HCT116 (cell line): Measurements from ENCODE around the gene CDYL. TPM values are rescaled to one million over a fixed set of nuclear protein-coding genes. Genes with fewer than 3 reads are reported as not detected.

Experiments
- ATAC-seq: fragments of 200-7000 bp; cut with Tn5 transposase; 2 replicates; pipeline ENCODE4 v1.9.1; 2020; ENCODE audit warnings: mild to moderate bottlenecking, moderate library complexity
- BruUV-seq: library from RNA; stranded (reverse); fragments of 400-500 nt; replicated peaks from 2 replicates; lab custom pipeline; 2021; lab: Mats Ljungman, UMichigan
- CTCF ChIA-PET: fragments of 300-600 bp; sonication (Branson Sonifier 250); formaldehyde crosslinking; loops from one replicate; lab custom pipeline; 2021; ENCODE audit warnings: antibody characterized with exemption; lab: Charles Lee
- POLR2A ChIA-PET: fragments of 300-600, 350-600 bp; sonication (Branson Sonifier 250); formaldehyde crosslinking; loops from one replicate; lab custom pipeline; 2021; ENCODE audit warnings: antibody characterized with exemption; lab: Charles Lee
- RAD21 ChIA-PET, 2 experiments: fragments of 300-600 bp; sonication (Branson Sonifier 250); formaldehyde crosslinking; loops; one replicate each; lab custom pipeline; 2023; ENCODE audit warnings: low total read pairs in 2 of 2; ENCODE audit not compliant: uncharacterized antibody in 2 of 2, unreplicated experiment in 2 of 2, low non-redundant PET in 1 of 2; lab: Charles Lee
- DNase-seq: peaks from one replicate; pipeline ENCODE4 v3.0.0-alpha.2; 2010; ENCODE audit warnings: low read depth, low spot score
- H2AFZ ChIP-seq: fragments of 200-600 bp; shearing (Covaris generic), sonication (generic); 2 replicates; pipeline ENCODE4 v1.6.1; 2017; ENCODE audit warnings: low read depth, mixed run types, mixed read lengths, antibody characterized with exemption, low read length; ENCODE audit not compliant: poor library complexity, severe bottlenecking
- H3K27ac ChIP-seq: 2 replicates; pipeline ENCODE4 v1.5.1; 2012; ENCODE audit warnings: low read depth, low read length
- H3K27me3 ChIP-seq: fragments of 200-600 bp; sonication (generic); 2 replicates; pipeline ENCODE4 v1.6.1; 2016; ENCODE audit warnings: mixed run types, low read length, mixed read lengths; ENCODE audit not compliant: insufficient read depth
- H3K36me3 ChIP-seq, 2 experiments: fragments of 200-500 bp in 1 of 2; fragments of 200-600 bp in 1 of 2; sonication (Bioruptor generic) in 1 of 2; sonication (generic) in 1 of 2; 2 replicates each; pipeline versions ENCODE4 v1.5.1 to v1.6.1; 2014 to 2016; ENCODE audit warnings: low read length in 2 of 2, inconsistent platforms in 1 of 2, mixed read lengths in 1 of 2, mixed run types in 1 of 2; ENCODE audit not compliant: insufficient read depth in 2 of 2, control insufficient read depth in 1 of 2
- H3K4me1 ChIP-seq, 2 experiments: fragments of 200-600 bp in 1 of 2; sonication (generic) in 1 of 2; 2 replicates each; pipeline versions ENCODE4 v1.5.1 to v1.6.1; 2012 to 2017; ENCODE audit warnings: low read length in 2 of 2, inconsistent platforms in 1 of 2, mild to moderate bottlenecking in 1 of 2, mixed read lengths in 1 of 2, mixed run types in 1 of 2, moderate library complexity in 1 of 2; ENCODE audit not compliant: insufficient read depth in 2 of 2, control insufficient read depth in 1 of 2
- H3K4me2 ChIP-seq: fragments of 200-600 bp; sonication (generic); 2 replicates; pipeline ENCODE4 v1.6.1; 2017; ENCODE audit warnings: mixed run types, low read length, mixed read lengths
- H3K4me3 ChIP-seq, 2 experiments: fragments of 200-600 bp in 1 of 2; sonication (generic) in 1 of 2; replicated peaks in 1 of 2; 2 replicates each; pipeline ENCODE4 v1.5.1; 2011 to 2016; ENCODE audit warnings: low read length in 2 of 2, control low read depth in 1 of 2, low read depth in 1 of 2, mild to moderate bottlenecking in 1 of 2, mixed read lengths in 1 of 2, mixed run types in 1 of 2
- H3K79me2 ChIP-seq: fragments of 200-600 bp; sonication (generic); 2 replicates; pipeline ENCODE4 v1.6.1; 2017; ENCODE audit warnings: mild to moderate bottlenecking, mixed run types, low read length, moderate library complexity, mixed read lengths; ENCODE audit not compliant: insufficient read depth
- H3K9ac ChIP-seq: fragments of 200-600 bp; sonication (generic); 2 replicates; pipeline ENCODE4 v1.6.1; 2016; ENCODE audit warnings: low read length, mixed read lengths
- H3K9me2 ChIP-seq: fragments of 200-600 bp; sonication (generic), shearing (Covaris generic); 2 replicates; pipeline ENCODE4 v1.6.1; 2017; ENCODE audit warnings: mixed run types, mild to moderate bottlenecking, moderate library complexity; ENCODE audit not compliant: insufficient read depth
- H3K9me3 ChIP-seq, 2 experiments: fragments of 200-500 bp in 1 of 2; fragments of 200-600 bp in 1 of 2; sonication (Bioruptor generic) in 1 of 2; sonication (generic) in 1 of 2; 2 replicates each; pipeline ENCODE4 v1.6.1; 2014 to 2017; ENCODE audit warnings: low read length in 2 of 2, mixed read lengths in 2 of 2, inconsistent platforms in 1 of 2, low read depth in 1 of 2, mild to moderate bottlenecking in 1 of 2, mixed run types in 1 of 2, moderate library complexity in 1 of 2; ENCODE audit not compliant: control insufficient read depth in 1 of 2, insufficient read depth in 1 of 2
- H4K20me1 ChIP-seq: fragments of 200-600 bp; sonication (generic), shearing (Covaris generic); 2 replicates; pipeline ENCODE4 v1.6.1; 2017; ENCODE audit warnings: mixed run types, mild to moderate bottlenecking, moderate library complexity; ENCODE audit not compliant: insufficient read depth
- CBX3 ChIP-seq: IDR thresholded peaks from 2 replicates; pipeline ENCODE4 v1.6.1; 2012; ENCODE audit warnings: low read depth
- CEBPB ChIP-seq: IDR thresholded peaks from 2 replicates; pipeline ENCODE4 v1.6.1; 2012; ENCODE audit warnings: low read depth
- CTCF ChIP-seq, 3 experiments: fragments of 200-600 bp in 1 of 3; sonication (generic) in 1 of 3; IDR thresholded peaks in 2 of 3; conservative IDR thresholded peaks in 1 of 3; 2 replicates each; pipeline ENCODE4 v1.5.1; 2012 to 2017; ENCODE audit warnings: low read depth in 2 of 3, low read length in 2 of 3, antibody characterized with exemption in 1 of 3, borderline replicate concordance in 1 of 3, control low read depth in 1 of 3, mild to moderate bottlenecking in 1 of 3, mixed read lengths in 1 of 3, mixed run types in 1 of 3, moderate library complexity in 1 of 3; ENCODE audit not compliant: insufficient read depth in 1 of 3
- EGR1 ChIP-seq: IDR thresholded peaks from 2 replicates; pipeline ENCODE4 v1.6.1; 2012; ENCODE audit warnings: low read depth
- ELF1 ChIP-seq: IDR thresholded peaks from 2 replicates; pipeline ENCODE4 v1.6.1; 2012; ENCODE audit warnings: low read depth, borderline replicate concordance
- EZH2 ChIP-seq: fragments of 200-600 bp; sonication (generic); IDR thresholded peaks from 2 replicates; pipeline ENCODE4 v1.6.1; 2017; ENCODE audit warnings: antibody characterized with exemption, mixed run types
- FOSL1 ChIP-seq: IDR thresholded peaks from 2 replicates; pipeline ENCODE4 v1.6.1; 2012; ENCODE audit warnings: low read depth
- JUND ChIP-seq: IDR thresholded peaks from 2 replicates; pipeline ENCODE4 v1.6.1; 2012
- POLR2A ChIP-seq: IDR thresholded peaks from 2 replicates; pipeline ENCODE4 v1.7.0; 2011; ENCODE audit warnings: borderline replicate concordance; ENCODE audit not compliant: insufficient read depth, insufficient read length; ENCODE audit errors: extremely low read depth
- POLR2AphosphoS5 ChIP-seq: IDR thresholded peaks from 2 replicates; pipeline ENCODE4 v1.6.1; 2011; ENCODE audit warnings: mild to moderate bottlenecking, low read depth, low read length, moderate library complexity
- SP1 ChIP-seq: IDR thresholded peaks from 2 replicates; pipeline ENCODE4 v1.6.1; 2012; ENCODE audit warnings: low read depth
- SRF ChIP-seq: IDR thresholded peaks from 2 replicates; pipeline ENCODE4 v1.6.1; 2012; ENCODE audit warnings: low read depth
- TCF7L2 ChIP-seq: IDR thresholded peaks from 2 replicates; pipeline ENCODE4 v1.7.0; 2011; ENCODE audit warnings: borderline replicate concordance, inconsistent platforms; ENCODE audit not compliant: insufficient read depth, insufficient read length; ENCODE audit errors: extremely low read depth
- ZBTB33 ChIP-seq: IDR thresholded peaks from 2 replicates; pipeline ENCODE4 v1.6.1; 2011; ENCODE audit warnings: mild to moderate bottlenecking, low read length, moderate library complexity; ENCODE audit not compliant: insufficient replicate concordance; ENCODE audit errors: extremely low read depth
- ZFX ChIP-seq: fragments of 450-650 bp; IDR thresholded peaks from 2 replicates; pipeline ENCODE4 v1.6.1; 2017
- ZNF274 ChIP-seq: fragments of 200-500 bp; sonication (Bioruptor generic); IDR thresholded peaks from 2 replicates; pipeline ENCODE4 v1.6.1; 2014; ENCODE audit warnings: mild to moderate bottlenecking, low read depth, low read length, inconsistent platforms
- intact Hi-C: fragments of 100-400 bp; cut with micrococcal nuclease; formaldehyde crosslinking; loops from 2 replicates; pipeline ENCODE4 v1.10.0; 2022
- total RNA-seq: library from RNA; stranded (reverse); gene quantifications from one replicate; pipeline ENCODE4 v1.2.1, GENCODE V29; 2021; ENCODE audit not compliant: unreplicated experiment
- TF ChIP-seq, protein P1 (sequence below): IDR thresholded peaks from 2 replicates; pipeline ENCODE4 v1.6.1; 2012
- TF ChIP-seq, protein P2 (sequence below): IDR thresholded peaks from 2 replicates; pipeline ENCODE4 v1.6.1; 2012; ENCODE audit warnings: low read depth

The CDYL gene
- total RNA-seq, 1 experiment from 2014 or later = 42.6 TPM

- no peak overlapping the region for H3K4me2 ChIP-seq
- POLR2A ChIA-PET = no interaction called here
Measured at GRCh38 chr6:4884646-4885340, 108.6 kb downstream of the CDYL start.

More at GRCh38 chr6:4884646-4885340, 108.6 kb downstream of the CDYL start:
- TF ChIP-seq, protein P1, sequence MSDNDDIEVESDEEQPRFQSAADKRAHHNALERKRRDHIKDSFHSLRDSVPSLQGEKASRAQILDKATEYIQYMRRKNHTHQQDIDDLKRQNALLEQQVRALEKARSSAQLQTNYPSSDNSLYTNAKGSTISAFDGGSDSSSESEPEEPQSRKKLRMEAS = no peak
- TF ChIP-seq ZFX = no peak
- no peak for TF ChIP-seq POLR2AphosphoS5
- TF ChIP-seq EZH2 = no peak
- TF ChIP-seq CBX3 = no peak
- no peak for TF ChIP-seq SRF
- TF ChIP-seq FOSL1 = no peak
- no peak for TF ChIP-seq CTCF (IDR thresholded peaks at IDR 0.05 in 2 of 3, conservative IDR thresholded peaks at IDR 0.05 in 1 of 3; ENCODE audit: borderline replicate concordance in 1 of 3, insufficient read depth in 1 of 3, low read depth in 2 of 3, low read length in 2 of 3)
- TF ChIP-seq, protein P2, sequence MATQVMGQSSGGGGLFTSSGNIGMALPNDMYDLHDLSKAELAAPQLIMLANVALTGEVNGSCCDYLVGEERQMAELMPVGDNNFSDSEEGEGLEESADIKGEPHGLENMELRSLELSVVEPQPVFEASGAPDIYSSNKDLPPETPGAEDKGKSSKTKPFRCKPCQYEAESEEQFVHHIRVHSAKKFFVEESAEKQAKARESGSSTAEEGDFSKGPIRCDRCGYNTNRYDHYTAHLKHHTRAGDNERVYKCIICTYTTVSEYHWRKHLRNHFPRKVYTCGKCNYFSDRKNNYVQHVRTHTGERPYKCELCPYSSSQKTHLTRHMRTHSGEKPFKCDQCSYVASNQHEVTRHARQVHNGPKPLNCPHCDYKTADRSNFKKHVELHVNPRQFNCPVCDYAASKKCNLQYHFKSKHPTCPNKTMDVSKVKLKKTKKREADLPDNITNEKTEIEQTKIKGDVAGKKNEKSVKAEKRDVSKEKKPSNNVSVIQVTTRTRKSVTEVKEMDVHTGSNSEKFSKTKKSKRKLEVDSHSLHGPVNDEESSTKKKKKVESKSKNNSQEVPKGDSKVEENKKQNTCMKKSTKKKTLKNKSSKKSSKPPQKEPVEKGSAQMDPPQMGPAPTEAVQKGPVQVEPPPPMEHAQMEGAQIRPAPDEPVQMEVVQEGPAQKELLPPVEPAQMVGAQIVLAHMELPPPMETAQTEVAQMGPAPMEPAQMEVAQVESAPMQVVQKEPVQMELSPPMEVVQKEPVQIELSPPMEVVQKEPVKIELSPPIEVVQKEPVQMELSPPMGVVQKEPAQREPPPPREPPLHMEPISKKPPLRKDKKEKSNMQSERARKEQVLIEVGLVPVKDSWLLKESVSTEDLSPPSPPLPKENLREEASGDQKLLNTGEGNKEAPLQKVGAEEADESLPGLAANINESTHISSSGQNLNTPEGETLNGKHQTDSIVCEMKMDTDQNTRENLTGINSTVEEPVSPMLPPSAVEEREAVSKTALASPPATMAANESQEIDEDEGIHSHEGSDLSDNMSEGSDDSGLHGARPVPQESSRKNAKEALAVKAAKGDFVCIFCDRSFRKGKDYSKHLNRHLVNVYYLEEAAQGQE = no peak
- TF ChIP-seq EGR1 = no peak
- TF ChIP-seq SP1 = no peak
- TF ChIP-seq JUND = no peak
- TF ChIP-seq TCF7L2 = no peak
- no peak for TF ChIP-seq ZNF274
- no peak for TF ChIP-seq ZBTB33
- no peak for TF ChIP-seq CEBPB
- no peak for TF ChIP-seq POLR2A
- TF ChIP-seq ELF1 = no peak
- Histone ChIP-seq H3K9me3 (no peaks in the 10 kb centered on the region), H3K79me2 (peaks cover 97% of the 10 kb centered on the region), H3K9ac (no peak overlapping the region), H3K9me2 (no peaks in the 10 kb centered on the region), H3K27ac (no peak overlapping the region), H3K36me3 (no peaks in the 10 kb centered on the region), H2AFZ (no peak overlapping the region), H3K27me3 (no peaks in the 10 kb centered on the region), H4K20me1 (peaks cover 21% of the 10 kb centered on the region; the same call in 1 of the 2 replicates), H3K4me3 (no peak overlapping the region), H3K4me1 (no peaks in the 10 kb centered on the region)
- DNase-seq (no peak), ATAC-seq (no peak)
- ChIA-PET RAD21 (no interaction called here), CTCF (no interaction called here)
- BruUV-seq = no TSS peak
- intact Hi-C loops = no loop called here
